Thoracic aorta (tissue), 2 donors: Measurements from ENCODE around the gene S100A10. TPM values are rescaled to one million over a fixed set of nuclear protein-coding genes. Genes with fewer than 3 reads are reported as not detected.

Experiments used
- ATAC-seq: fragments of 150-250 bp; one replicate; pipeline ENCODE4 v1.8.0; 2017; ENCODE audit warnings: low read depth; ENCODE audit not compliant: insufficient number of reproducible peaks, low FRiP score
- DNase-seq: peaks from one replicate; pipeline ENCODE4 v3.0.0-alpha.2; 2020; ENCODE audit warnings: low spot score
- H3K27ac ChIP-seq, 2 donors: fragments of 200-600 bp; sonication (generic); 1 replicate in 1 of 2; 2 replicates in 1 of 2; pipeline ENCODE4 v1.5.1; 2016; ENCODE audit warnings: mild to moderate bottlenecking in 2 of 2, moderate library complexity in 2 of 2
- H3K27me3 ChIP-seq: fragments of 200-600 bp; sonication (generic); replicated peaks from 2 replicates; pipeline ENCODE4 v1.6.0; 2016; ENCODE audit warnings: mild to moderate bottlenecking; ENCODE audit not compliant: insufficient read depth
- H3K36me3 ChIP-seq: fragments of 200-600 bp; sonication (generic); one replicate; pipeline ENCODE4 v1.5.1; 2016
- H3K4me1 ChIP-seq, 2 donors: fragments of 200-600 bp; sonication (generic); 1 replicate in 1 of 2; 2 replicates in 1 of 2; pipeline versions ENCODE4 v1.5.1 to v1.6.0; 2016; ENCODE audit warnings: low read depth in 2 of 2, mild to moderate bottlenecking in 1 of 2; ENCODE audit not compliant: control insufficient read depth in 1 of 2
- H3K4me3 ChIP-seq: fragments of 200-600 bp; sonication (generic); 2 replicates; pipeline ENCODE4 v1.5.1; 2016; ENCODE audit warnings: mild to moderate bottlenecking
- H3K9me3 ChIP-seq: fragments of 200-600 bp; sonication (generic); 2 replicates; pipeline ENCODE4 v1.5.1; 2016
- total RNA-seq, 2 donors: library from RNA; depleted of rRNA; stranded (reverse); fragments of >200 nt; gene quantifications; one replicate each; pipeline versions ENCODE4 v1.1.0 to v1.2.3, GENCODE V29; 2016
- TF ChIP-seq, protein P1 (sequence below): fragments of 200-600 bp; sonication (generic); IDR thresholded peaks from one replicate; pipeline ENCODE4 v1.5.1; 2019; ENCODE audit warnings: antibody characterized with exemption

The S100A10 gene
- total RNA-seq, 2 donors from 2014 or later = 47.0 to 107 TPM

- no peaks in the 10 kb centered on the region for H3K27me3 ChIP-seq
- TF ChIP-seq, protein P1, sequence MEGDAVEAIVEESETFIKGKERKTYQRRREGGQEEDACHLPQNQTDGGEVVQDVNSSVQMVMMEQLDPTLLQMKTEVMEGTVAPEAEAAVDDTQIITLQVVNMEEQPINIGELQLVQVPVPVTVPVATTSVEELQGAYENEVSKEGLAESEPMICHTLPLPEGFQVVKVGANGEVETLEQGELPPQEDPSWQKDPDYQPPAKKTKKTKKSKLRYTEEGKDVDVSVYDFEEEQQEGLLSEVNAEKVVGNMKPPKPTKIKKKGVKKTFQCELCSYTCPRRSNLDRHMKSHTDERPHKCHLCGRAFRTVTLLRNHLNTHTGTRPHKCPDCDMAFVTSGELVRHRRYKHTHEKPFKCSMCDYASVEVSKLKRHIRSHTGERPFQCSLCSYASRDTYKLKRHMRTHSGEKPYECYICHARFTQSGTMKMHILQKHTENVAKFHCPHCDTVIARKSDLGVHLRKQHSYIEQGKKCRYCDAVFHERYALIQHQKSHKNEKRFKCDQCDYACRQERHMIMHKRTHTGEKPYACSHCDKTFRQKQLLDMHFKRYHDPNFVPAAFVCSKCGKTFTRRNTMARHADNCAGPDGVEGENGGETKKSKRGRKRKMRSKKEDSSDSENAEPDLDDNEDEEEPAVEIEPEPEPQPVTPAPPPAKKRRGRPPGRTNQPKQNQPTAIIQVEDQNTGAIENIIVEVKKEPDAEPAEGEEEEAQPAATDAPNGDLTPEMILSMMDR = no peak
- H3K4me3 ChIP-seq = no peak overlapping the region
- peaks cover 0 to 19% of the 10 kb centered on the region in 2 donors for H3K4me1 ChIP-seq
- DNase-seq (no peak), ATAC-seq (no peak)
- no peak overlapping the region for H3K27ac ChIP-seq
- H3K9me3 ChIP-seq = no peaks in the 10 kb centered on the region
- peaks cover 4% of the 10 kb centered on the region for H3K36me3 ChIP-seq
These were observed 15.9 kb downstream of the S100A10 start for GRCh38 chr1:151977662-151978230.

DNA sequence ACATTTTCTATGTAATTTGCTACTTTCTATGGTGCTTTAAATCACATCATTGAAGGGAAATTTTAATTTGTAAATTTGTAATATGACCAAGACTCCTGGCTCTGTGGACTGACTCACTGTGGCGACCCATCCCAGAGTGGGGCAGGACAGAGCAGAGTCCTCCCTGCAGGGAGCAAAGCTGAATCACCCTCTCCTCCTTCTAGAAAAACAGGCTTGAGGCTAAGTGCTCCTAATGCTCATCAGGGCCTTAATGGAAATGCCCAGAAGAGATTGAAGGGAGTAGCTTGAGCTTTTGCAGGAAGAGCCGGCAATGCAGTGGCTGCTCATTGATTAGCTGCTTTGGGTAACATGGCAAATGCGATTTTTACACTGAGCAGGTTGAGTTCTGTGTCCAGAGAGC is 16.8 kb downstream of the S100A10 start:
- TF ChIP-seq, protein P1 = no peak
- DNase-seq (no peak), ATAC-seq (no peak)
- no peaks in the 10 kb centered on the region for H3K27me3 ChIP-seq
- no peaks in the 10 kb centered on the region for H3K36me3 ChIP-seq
- no peak overlapping the region for H3K27ac ChIP-seq
- H3K4me1 ChIP-seq = peaks cover 0 to 23% of the 10 kb centered on the region in 2 donors
- no peak overlapping the region for H3K4me3 ChIP-seq
- no peaks in the 10 kb centered on the region for H3K9me3 ChIP-seq

DNA sequence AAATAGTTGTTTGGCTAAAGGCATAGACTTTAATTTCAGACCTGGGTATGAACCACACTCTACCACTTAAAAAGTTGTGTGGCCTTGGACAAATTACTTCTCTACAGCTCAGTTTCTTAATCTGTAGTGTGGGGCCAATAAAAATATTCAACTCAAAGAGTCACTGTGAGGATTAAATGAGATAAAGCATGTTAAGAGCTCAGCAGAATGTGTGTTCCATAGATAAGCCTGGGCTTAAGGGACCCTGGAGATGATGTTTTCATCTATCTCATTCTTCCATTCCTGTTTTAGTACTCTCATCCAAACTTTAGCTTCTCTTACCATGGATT is 17.7 kb downstream of the S100A10 start:
- Histone ChIP-seq H3K27me3 (no peaks in the 10 kb centered on the region), H3K4me3 (no peak overlapping the region), H3K36me3 (no peaks in the 10 kb centered on the region), H3K27ac (no peak overlapping the region), H3K4me1 (peaks cover 0 to 18% of the 10 kb centered on the region in 2 donors), H3K9me3 (no peaks in the 10 kb centered on the region)
- no peak for DNase-seq
- no peak for ATAC-seq
- TF ChIP-seq, protein P1 = no peak

- Histone ChIP-seq H3K4me3 (no peak overlapping the region), H3K27ac (no peak overlapping the region), H3K27me3 (no peaks in the 10 kb centered on the region), H3K4me1 (peaks cover 0 to 12% of the 10 kb centered on the region in 2 donors), H3K36me3 (no peaks in the 10 kb centered on the region), H3K9me3 (no peaks in the 10 kb centered on the region)
- TF ChIP-seq, protein P1 = no peak
- DNase-seq = no peak
- ATAC-seq = no peak
These were observed 18.2 kb downstream of the S100A10 start for GRCh38 chr1:151975311-151976014.

GRCh38 chr1:151972542-151973248 is 21.0 kb downstream of the S100A10 start:
- ATAC-seq = no peak
- Histone ChIP-seq H3K9me3 (no peaks in the 10 kb centered on the region), H3K4me1 (peaks cover 0 to 5% of the 10 kb centered on the region in 2 donors), H3K27me3 (no peaks in the 10 kb centered on the region), H3K27ac (no peak overlapping the region), H3K4me3 (no peak overlapping the region), H3K36me3 (no peaks in the 10 kb centered on the region)
- TF ChIP-seq, protein P1 = no peak
- no peak for DNase-seq
